SK-N-SH treated with all-trans-retinoic acid at 6 μM for 48 hours (cell line): Measurements from ENCODE around the gene MCFD2.

Source experiments
- ATAC-seq: fragments of 200-7000 bp; cut with Tn5 transposase; 3 replicates; pipeline ENCODE4 v1.9.1; 2020; ENCODE audit warnings: mild to moderate bottlenecking, moderate library complexity
- ARNTL ChIP-seq: fragments of 450-650 bp; formaldehyde crosslinking; IDR thresholded peaks from 2 replicates; pipeline ENCODE4 v1.5.0; 2020; ENCODE audit warnings: low read depth, mild to moderate bottlenecking, moderate library complexity, borderline replicate concordance
- BACH2 ChIP-seq: fragments of 250-450 bp; sonication (Bioruptor Pico); IDR thresholded peaks from 2 replicates; pipeline ENCODE4 v1.9.0; 2021; ENCODE audit warnings: mild to moderate bottlenecking, borderline replicate concordance
- CSDC2 ChIP-seq: fragments of 250-450 bp; sonication (Bioruptor Pico); IDR thresholded peaks from 2 replicates; pipeline ENCODE4 v1.5.0; 2020; ENCODE audit warnings: mild to moderate bottlenecking, moderate library complexity
- ESRRG ChIP-seq: fragments of 250-450 bp; sonication (Bioruptor Pico); IDR thresholded peaks from 2 replicates; pipeline ENCODE4 v1.6.1; 2021; ENCODE audit warnings: mild to moderate bottlenecking
- ISL1 ChIP-seq: fragments of 250-450 bp; sonication (Bioruptor Pico); IDR thresholded peaks from 2 replicates; pipeline ENCODE4 v2.1.2; 2022; ENCODE audit warnings: mild to moderate bottlenecking, moderate library complexity
- OSR1 ChIP-seq: fragments of 250-450 bp; sonication (Bioruptor Pico); IDR thresholded peaks from 2 replicates; pipeline ENCODE4 v1.8.0; 2022; ENCODE audit warnings: moderate library complexity, mild to moderate bottlenecking, inconsistent platforms
- PPARA ChIP-seq: fragments of 250-450 bp; sonication (Bioruptor Pico); IDR thresholded peaks from 2 replicates; pipeline ENCODE4 v1.5.0; 2020; ENCODE audit warnings: mild to moderate bottlenecking, borderline replicate concordance
- RARB ChIP-seq: fragments of 250-450 bp; sonication (Bioruptor Pico); IDR thresholded peaks from 2 replicates; pipeline ENCODE4 v1.8.0; 2021; ENCODE audit warnings: mild to moderate bottlenecking, moderate library complexity
- SNAI2 ChIP-seq: fragments of 250-450 bp; sonication (Bioruptor Pico); IDR thresholded peaks from 2 replicates; pipeline ENCODE4 v1.5.0; 2020; ENCODE audit warnings: mild to moderate bottlenecking, moderate library complexity
- TCF4 ChIP-seq: fragments of 250-450 bp; sonication (Bioruptor Pico); IDR thresholded peaks from 2 replicates; pipeline ENCODE4 v1.8.0; 2021; ENCODE audit warnings: mild to moderate bottlenecking, moderate library complexity, borderline replicate concordance
- ZC3H10 ChIP-seq: fragments of 250-450 bp; sonication (Bioruptor Pico); IDR thresholded peaks from 2 replicates; pipeline ENCODE4 v1.5.1; 2021; ENCODE audit warnings: mild to moderate bottlenecking, moderate library complexity
- ZFP3 ChIP-seq: fragments of 250-450 bp; sonication (Bioruptor Pico); IDR thresholded peaks from 2 replicates; pipeline ENCODE4 v1.5.0; 2020; ENCODE audit warnings: mild to moderate bottlenecking, moderate library complexity
- ZFP30 ChIP-seq: fragments of 450-650 bp; formaldehyde crosslinking; IDR thresholded peaks from 2 replicates; pipeline ENCODE4 v1.5.0; 2022; ENCODE audit warnings: mild to moderate bottlenecking, moderate library complexity
- ZNF70 ChIP-seq: fragments of 450-650 bp; formaldehyde crosslinking; IDR thresholded peaks from 2 replicates; pipeline ENCODE4 v1.5.0; 2020; ENCODE audit warnings: mild to moderate bottlenecking, moderate library complexity
- TF ChIP-seq, protein P1 (sequence below): fragments of 250-450 bp; sonication (Bioruptor Pico); IDR thresholded peaks from 2 replicates; pipeline ENCODE4 v1.5.1; 2021; ENCODE audit warnings: mild to moderate bottlenecking, moderate library complexity
- TF ChIP-seq, protein P2 (sequence below): fragments of 250-450 bp; sonication (Bioruptor Pico); IDR thresholded peaks from 2 replicates; pipeline ENCODE4 v1.5.0; 2020; ENCODE audit warnings: mild to moderate bottlenecking, moderate library complexity
- TF ChIP-seq, protein P3 (sequence below): fragments of 250-450 bp; sonication (Bioruptor Pico); IDR thresholded peaks from 2 replicates; pipeline ENCODE4 v1.8.0; 2020; ENCODE audit warnings: mild to moderate bottlenecking, moderate library complexity, borderline replicate concordance
- TF ChIP-seq, protein P4 (sequence below): fragments of 250-450 bp; sonication (Bioruptor Pico); IDR thresholded peaks from 2 replicates; pipeline ENCODE4 v1.8.0; 2021; ENCODE audit warnings: low read depth, mild to moderate bottlenecking, moderate library complexity, borderline replicate concordance
- TF ChIP-seq, protein P5 (sequence below): fragments of 250-450 bp; sonication (Bioruptor Pico); IDR thresholded peaks from 2 replicates; pipeline ENCODE4 v1.5.1; 2020; ENCODE audit warnings: low read depth, mild to moderate bottlenecking, moderate library complexity

Gene MCFD2

DNA sequence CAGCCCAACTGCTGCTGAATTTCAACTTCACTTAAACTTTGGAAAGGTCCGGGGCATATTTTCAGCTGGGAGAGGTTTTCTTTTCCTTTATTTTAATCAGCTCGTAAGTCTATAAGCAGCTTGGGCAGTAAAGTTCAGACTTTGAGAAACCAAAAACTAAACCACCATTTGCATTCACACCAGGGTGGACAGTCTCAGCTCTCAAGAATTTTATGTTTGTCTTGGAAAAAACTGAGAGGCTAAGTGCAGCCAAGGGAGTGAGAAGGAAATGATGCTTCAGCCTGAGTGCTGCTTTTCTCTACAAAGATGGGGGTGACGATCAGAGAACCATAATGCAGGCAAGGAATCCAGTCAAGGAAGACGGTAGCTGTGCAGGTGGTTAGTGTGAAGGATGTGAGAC is 30.2 kb downstream of the MCFD2 start (continued):
- TF ChIP-seq, protein P1, sequence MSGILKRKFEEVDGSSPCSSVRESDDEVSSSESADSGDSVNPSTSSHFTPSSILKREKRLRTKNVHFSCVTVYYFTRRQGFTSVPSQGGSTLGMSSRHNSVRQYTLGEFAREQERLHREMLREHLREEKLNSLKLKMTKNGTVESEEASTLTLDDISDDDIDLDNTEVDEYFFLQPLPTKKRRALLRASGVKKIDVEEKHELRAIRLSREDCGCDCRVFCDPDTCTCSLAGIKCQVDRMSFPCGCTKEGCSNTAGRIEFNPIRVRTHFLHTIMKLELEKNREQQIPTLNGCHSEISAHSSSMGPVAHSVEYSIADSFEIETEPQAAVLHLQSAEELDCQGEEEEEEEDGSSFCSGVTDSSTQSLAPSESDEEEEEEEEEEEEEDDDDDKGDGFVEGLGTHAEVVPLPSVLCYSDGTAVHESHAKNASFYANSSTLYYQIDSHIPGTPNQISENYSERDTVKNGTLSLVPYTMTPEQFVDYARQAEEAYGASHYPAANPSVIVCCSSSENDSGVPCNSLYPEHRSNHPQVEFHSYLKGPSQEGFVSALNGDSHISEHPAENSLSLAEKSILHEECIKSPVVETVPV, result no peak
- TF ChIP-seq ISL1 (CRISPR knock-in tag) (no peak), SNAI2 (CRISPR knock-in tag) (no peak), ESRRG (CRISPR knock-in tag) (no peak)
- TF ChIP-seq, protein P2, sequence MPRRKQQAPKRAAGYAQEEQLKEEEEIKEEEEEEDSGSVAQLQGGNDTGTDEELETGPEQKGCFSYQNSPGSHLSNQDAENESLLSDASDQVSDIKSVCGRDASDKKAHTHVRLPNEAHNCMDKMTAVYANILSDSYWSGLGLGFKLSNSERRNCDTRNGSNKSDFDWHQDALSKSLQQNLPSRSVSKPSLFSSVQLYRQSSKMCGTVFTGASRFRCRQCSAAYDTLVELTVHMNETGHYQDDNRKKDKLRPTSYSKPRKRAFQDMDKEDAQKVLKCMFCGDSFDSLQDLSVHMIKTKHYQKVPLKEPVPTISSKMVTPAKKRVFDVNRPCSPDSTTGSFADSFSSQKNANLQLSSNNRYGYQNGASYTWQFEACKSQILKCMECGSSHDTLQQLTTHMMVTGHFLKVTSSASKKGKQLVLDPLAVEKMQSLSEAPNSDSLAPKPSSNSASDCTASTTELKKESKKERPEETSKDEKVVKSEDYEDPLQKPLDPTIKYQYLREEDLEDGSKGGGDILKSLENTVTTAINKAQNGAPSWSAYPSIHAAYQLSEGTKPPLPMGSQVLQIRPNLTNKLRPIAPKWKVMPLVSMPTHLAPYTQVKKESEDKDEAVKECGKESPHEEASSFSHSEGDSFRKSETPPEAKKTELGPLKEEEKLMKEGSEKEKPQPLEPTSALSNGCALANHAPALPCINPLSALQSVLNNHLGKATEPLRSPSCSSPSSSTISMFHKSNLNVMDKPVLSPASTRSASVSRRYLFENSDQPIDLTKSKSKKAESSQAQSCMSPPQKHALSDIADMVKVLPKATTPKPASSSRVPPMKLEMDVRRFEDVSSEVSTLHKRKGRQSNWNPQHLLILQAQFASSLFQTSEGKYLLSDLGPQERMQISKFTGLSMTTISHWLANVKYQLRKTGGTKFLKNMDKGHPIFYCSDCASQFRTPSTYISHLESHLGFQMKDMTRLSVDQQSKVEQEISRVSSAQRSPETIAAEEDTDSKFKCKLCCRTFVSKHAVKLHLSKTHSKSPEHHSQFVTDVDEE (CRISPR knock-in tag), result no peak

DNA sequence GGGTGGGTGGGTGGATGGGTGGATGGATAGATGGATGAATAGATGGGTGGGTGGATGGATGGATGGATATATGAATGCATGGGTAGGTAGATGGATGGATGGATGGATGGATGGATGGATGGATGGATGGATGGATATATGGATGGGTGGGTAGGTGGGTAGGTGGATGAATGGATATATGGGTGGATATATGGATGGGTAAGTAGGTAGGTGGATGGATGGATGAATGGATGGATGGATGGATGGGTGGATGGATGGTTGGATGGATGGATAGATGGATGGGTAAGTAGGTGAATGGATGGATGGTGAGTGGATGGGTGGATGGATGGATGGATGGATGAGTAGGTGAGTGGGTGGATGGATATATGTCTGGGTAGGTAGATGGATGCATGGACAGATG is 36.1 kb downstream of the MCFD2 start:
- TF ChIP-seq ZFP3 (CRISPR knock-in tag) (no peak), OSR1 (CRISPR knock-in tag) (no peak), SNAI2 (CRISPR knock-in tag) (no peak), ARNTL (CRISPR knock-in tag) (no peak), ISL1 (CRISPR knock-in tag) (no peak), TCF4 (no peak), ZFP30 (CRISPR knock-in tag) (no peak), CSDC2 (CRISPR knock-in tag) (no peak), PPARA (CRISPR knock-in tag) (no peak), ZNF70 (CRISPR knock-in tag) (no peak)
- TF ChIP-seq, protein P3, sequence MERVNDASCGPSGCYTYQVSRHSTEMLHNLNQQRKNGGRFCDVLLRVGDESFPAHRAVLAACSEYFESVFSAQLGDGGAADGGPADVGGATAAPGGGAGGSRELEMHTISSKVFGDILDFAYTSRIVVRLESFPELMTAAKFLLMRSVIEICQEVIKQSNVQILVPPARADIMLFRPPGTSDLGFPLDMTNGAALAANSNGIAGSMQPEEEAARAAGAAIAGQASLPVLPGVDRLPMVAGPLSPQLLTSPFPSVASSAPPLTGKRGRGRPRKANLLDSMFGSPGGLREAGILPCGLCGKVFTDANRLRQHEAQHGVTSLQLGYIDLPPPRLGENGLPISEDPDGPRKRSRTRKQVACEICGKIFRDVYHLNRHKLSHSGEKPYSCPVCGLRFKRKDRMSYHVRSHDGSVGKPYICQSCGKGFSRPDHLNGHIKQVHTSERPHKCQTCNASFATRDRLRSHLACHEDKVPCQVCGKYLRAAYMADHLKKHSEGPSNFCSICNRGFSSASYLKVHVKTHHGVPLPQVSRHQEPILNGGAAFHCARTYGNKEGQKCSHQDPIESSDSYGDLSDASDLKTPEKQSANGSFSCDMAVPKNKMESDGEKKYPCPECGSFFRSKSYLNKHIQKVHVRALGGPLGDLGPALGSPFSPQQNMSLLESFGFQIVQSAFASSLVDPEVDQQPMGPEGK (CRISPR knock-in tag), result no peak
- TF ChIP-seq, protein P4, sequence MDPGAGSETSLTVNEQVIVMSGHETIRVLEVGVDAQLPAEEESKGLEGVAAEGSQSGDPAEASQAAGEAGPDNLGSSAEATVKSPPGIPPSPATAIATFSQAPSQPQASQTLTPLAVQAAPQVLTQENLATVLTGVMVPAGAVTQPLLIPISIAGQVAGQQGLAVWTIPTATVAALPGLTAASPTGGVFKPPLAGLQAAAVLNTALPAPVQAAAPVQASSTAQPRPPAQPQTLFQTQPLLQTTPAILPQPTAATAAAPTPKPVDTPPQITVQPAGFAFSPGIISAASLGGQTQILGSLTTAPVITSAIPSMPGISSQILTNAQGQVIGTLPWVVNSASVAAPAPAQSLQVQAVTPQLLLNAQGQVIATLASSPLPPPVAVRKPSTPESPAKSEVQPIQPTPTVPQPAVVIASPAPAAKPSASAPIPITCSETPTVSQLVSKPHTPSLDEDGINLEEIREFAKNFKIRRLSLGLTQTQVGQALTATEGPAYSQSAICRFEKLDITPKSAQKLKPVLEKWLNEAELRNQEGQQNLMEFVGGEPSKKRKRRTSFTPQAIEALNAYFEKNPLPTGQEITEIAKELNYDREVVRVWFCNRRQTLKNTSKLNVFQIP (CRISPR knock-in tag), result no peak
- TF ChIP-seq, protein P5, sequence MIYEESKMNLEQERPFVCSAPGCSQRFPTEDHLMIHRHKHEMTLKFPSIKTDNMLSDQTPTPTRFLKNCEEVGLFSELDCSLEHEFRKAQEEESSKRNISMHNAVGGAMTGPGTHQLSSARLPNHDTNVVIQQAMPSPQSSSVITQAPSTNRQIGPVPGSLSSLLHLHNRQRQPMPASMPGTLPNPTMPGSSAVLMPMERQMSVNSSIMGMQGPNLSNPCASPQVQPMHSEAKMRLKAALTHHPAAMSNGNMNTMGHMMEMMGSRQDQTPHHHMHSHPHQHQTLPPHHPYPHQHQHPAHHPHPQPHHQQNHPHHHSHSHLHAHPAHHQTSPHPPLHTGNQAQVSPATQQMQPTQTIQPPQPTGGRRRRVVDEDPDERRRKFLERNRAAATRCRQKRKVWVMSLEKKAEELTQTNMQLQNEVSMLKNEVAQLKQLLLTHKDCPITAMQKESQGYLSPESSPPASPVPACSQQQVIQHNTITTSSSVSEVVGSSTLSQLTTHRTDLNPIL (CRISPR knock-in tag), result no peak
- TF ChIP-seq, protein P2 (CRISPR knock-in tag), result no peak
- no peak for ATAC-seq

DNA sequence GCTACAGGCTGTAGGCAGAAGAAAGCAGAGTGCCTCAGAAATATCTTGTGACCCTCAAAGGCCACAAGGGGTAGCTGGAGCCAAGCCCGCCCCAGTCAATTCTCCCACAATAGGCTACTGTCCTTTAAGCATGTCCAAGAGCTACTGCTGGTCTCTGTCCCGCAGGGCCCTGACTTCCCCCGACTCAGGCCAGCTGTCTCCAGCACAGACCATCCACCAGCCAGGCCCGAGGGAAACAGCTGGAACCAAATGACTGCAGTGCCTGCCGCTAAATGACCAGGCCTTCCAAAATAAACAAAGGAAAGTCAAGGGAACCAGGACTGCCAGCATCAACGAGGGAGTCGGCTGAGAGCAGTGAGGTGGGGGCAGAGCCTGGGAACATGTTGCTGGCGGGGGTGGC is 36.7 kb downstream of the MCFD2 start:
- ATAC-seq, result no peak; the same call in 2 of the 3 replicates
- no peak for TF ChIP-seq ARNTL (CRISPR knock-in tag)
- TF ChIP-seq OSR1 (CRISPR knock-in tag), result no peak
- TF ChIP-seq BACH2 (CRISPR knock-in tag), result no peak
- no peak for TF ChIP-seq ZFP3 (CRISPR knock-in tag)
- no peak for TF ChIP-seq ZFP30 (CRISPR knock-in tag)
- TF ChIP-seq, protein P4 (CRISPR knock-in tag), result no peak
- TF ChIP-seq ISL1 (CRISPR knock-in tag), result no peak
- TF ChIP-seq ESRRG (CRISPR knock-in tag), result no peak
- TF ChIP-seq CSDC2 (CRISPR knock-in tag), result no peak
- no peak for TF ChIP-seq RARB (CRISPR knock-in tag)
- TF ChIP-seq, protein P1, result no peak
- TF ChIP-seq ZC3H10 (CRISPR knock-in tag), result no peak
